Lung (tissue), 12 donors: ENCODE measurements around the gene PIGX. TPM values are rescaled to one million over a fixed set of nuclear protein-coding genes. Genes with fewer than 3 reads are reported as not detected.

ENCODE experiments used
- ATAC-seq: fragments of 200-7000 bp; cut with Tn5 transposase; one replicate; pipeline ENCODE4 v1.9.1; 2020; ENCODE audit warnings: moderate number of reproducible peaks; ENCODE audit not compliant: insufficient read depth, low FRiP score
- DNase-seq, 3 donors: peaks; one replicate each; pipeline ENCODE4 v3.0.0-alpha.2; 2013 to 2017
- H3K27ac ChIP-seq, 2 donors: one replicate each; pipeline ENCODE4 v1.5.1; 2013; ENCODE audit warnings: mild to moderate bottlenecking in 2 of 2, moderate library complexity in 2 of 2, control low read depth in 1 of 2, inconsistent platforms in 1 of 2, low read depth in 1 of 2, low read length in 1 of 2
- H3K27me3 ChIP-seq, 3 donors: one replicate each; pipeline ENCODE4 v1.5.1; 2013; ENCODE audit warnings: low read length in 2 of 3; ENCODE audit not compliant: control insufficient read depth in 3 of 3, insufficient read depth in 3 of 3
- H3K36me3 ChIP-seq, 4 donors: one replicate each; pipeline ENCODE4 v1.5.1; 2013; ENCODE audit warnings: low read length in 4 of 4, mild to moderate bottlenecking in 1 of 4, moderate library complexity in 1 of 4; ENCODE audit not compliant: control insufficient read depth in 4 of 4, insufficient read depth in 4 of 4
- H3K4me1 ChIP-seq, 5 donors: one replicate each; pipeline ENCODE4 v1.5.1; 2013; ENCODE audit warnings: low read length in 5 of 5, mild to moderate bottlenecking in 2 of 5, moderate library complexity in 1 of 5; ENCODE audit not compliant: control insufficient read depth in 5 of 5, insufficient read depth in 5 of 5
- H3K4me3 ChIP-seq: one replicate; pipeline ENCODE4 v1.5.1; 2013; ENCODE audit warnings: mild to moderate bottlenecking, control low read depth, moderate library complexity
- H3K9ac ChIP-seq, 2 donors: one replicate each; pipeline ENCODE4 v1.5.1; 2013; ENCODE audit warnings: low read length in 2 of 2, control low read depth in 1 of 2; ENCODE audit not compliant: insufficient read depth in 1 of 2
- H3K9me3 ChIP-seq, 4 donors: one replicate each; pipeline ENCODE4 v1.5.1; 2013; ENCODE audit warnings: low read length in 3 of 4, mild to moderate bottlenecking in 1 of 4, moderate library complexity in 1 of 4; ENCODE audit not compliant: control insufficient read depth in 4 of 4, insufficient read depth in 3 of 4
- CTCF ChIP-seq: IDR thresholded peaks from 2 replicates; pipeline ENCODE4 v1.5.1; 2012; ENCODE audit warnings: mild to moderate bottlenecking; ENCODE audit errors: control extremely low read depth, extremely low read depth
- WGBS, 2 donors: extraction: QIAGEN DNeasy Blood & Tissue Kit; methylation state at CpG; one replicate each; pipeline ENCODE4 v1.1.7; 2013; 5-methylcytosine and 5-hydroxymethylcytosine counted together
- polyA plus RNA-seq, 2 donors: library from polyadenylated mRNA; stranded (reverse); fragments of 200-250 nt; gene quantifications; one replicate each; pipeline ENCODE4 v1.2.1, GENCODE V29; 2013
- total RNA-seq, 2 donors: library from RNA; depleted of rRNA in 1 of 2; stranded (reverse); fragments of >200 nt in 1 of 2; gene quantifications; one replicate each; pipeline ENCODE4 v1.2.1, GENCODE V29; 2014 to 2021
- donor health status: control.
- donor health status: control.
- donor health status: Bipolar disorder and iron deficiency.
- donor health status: healthy.
- donor health status: DM: yes; HTN: yes; CAD: no.

The PIGX gene
- total and polyA plus RNA-seq, 4 donors: 8.4 to 20.4 (median 15.5) TPM

GRCh38 chr3:196772897-196773296 lies 60.7 kb downstream of the PIGX start:
- peaks cover 0 to 30% (median 6%) of the 10 kb centered on the region in 5 donors for H3K4me1 ChIP-seq
- WGBS, 2 donors: 71 to 83% methylated on average over 6 of the region's 6 CpGs
- H3K27ac ChIP-seq: no peak overlapping the region
- no peaks in the 10 kb centered on the region for H3K27me3 ChIP-seq
- DNase-seq (no peak), ATAC-seq (no peak)
- peaks cover 0 to 2% (median 0%) of the 10 kb centered on the region in 4 donors for H3K36me3 ChIP-seq
- TF ChIP-seq CTCF: no peak
- no peaks in the 10 kb centered on the region for H3K9me3 ChIP-seq
- no peak overlapping the region for H3K4me3 ChIP-seq
- H3K9ac ChIP-seq: peak overlapping the region in 1 of 2 donors; percentile 50

- Histone ChIP-seq H3K4me3 (no peak overlapping the region), H3K9me3 (no peaks in the 10 kb centered on the region), H3K27ac (no peak overlapping the region), H3K36me3 (no peaks in the 10 kb centered on the region), H3K27me3 (no peaks in the 10 kb centered on the region), H3K4me1 (peaks cover 0 to 36% (median 6%) of the 10 kb centered on the region in 5 donors), H3K9ac (no peak overlapping the region)
- ATAC-seq (no peak), DNase-seq (no peak)
- 53 to 59% methylated on average over 5 of the region's 5 CpGs for WGBS, 2 donors
- TF ChIP-seq CTCF: no peak
Observed at GRCh38 chr3:196774191-196774820, 62.1 kb downstream of the PIGX start.

GRCh38 chr3:196774848-196775422 lies 62.8 kb downstream of the PIGX start:
- Histone ChIP-seq H3K9ac (no peak overlapping the region), H3K36me3 (peaks cover 0 to 2% (median 0%) of the 10 kb centered on the region in 4 donors), H3K4me3 (no peak overlapping the region), H3K4me1 (peaks cover 0 to 36% (median 6%) of the 10 kb centered on the region in 5 donors), H3K9me3 (peaks cover 0 to 2% (median 0%) of the 10 kb centered on the region in 4 donors), H3K27me3 (no peaks in the 10 kb centered on the region), H3K27ac (no peak overlapping the region)
- ATAC-seq (no peak), DNase-seq (no peak)
- 91 to 94% methylated on average over 6 of the region's 6 CpGs for WGBS, 2 donors
- TF ChIP-seq CTCF: no peak
